Effector memory CD4-positive, alpha-beta T cell (primary cell): ENCODE results near the gene PDZRN4.

Experiments
- DNase-seq, 3 donors: peaks; one replicate each; pipeline ENCODE4 v3.0.0-alpha.2; 2020
- H3K27ac ChIP-seq: 2 replicates; pipeline ENCODE4 v1.7.0; 2013; ENCODE audit warnings: mild to moderate bottlenecking, low read length, moderate library complexity; ENCODE audit not compliant: insufficient read depth, poor library complexity, severe bottlenecking
- H3K27me3 ChIP-seq: replicated peaks from 2 replicates; pipeline ENCODE4 v1.7.0; 2013; ENCODE audit warnings: mild to moderate bottlenecking, low read length; ENCODE audit not compliant: insufficient read depth, control insufficient read depth, poor library complexity, severe bottlenecking
- H3K36me3 ChIP-seq: 2 replicates; pipeline ENCODE4 v1.7.0; 2013; ENCODE audit warnings: mild to moderate bottlenecking, low read length, moderate library complexity; ENCODE audit not compliant: control insufficient read depth, insufficient read depth
- H3K4me1 ChIP-seq: 2 replicates; pipeline ENCODE4 v1.7.0; 2013; ENCODE audit warnings: low read length, mild to moderate bottlenecking; ENCODE audit not compliant: control insufficient read depth, insufficient read depth, poor library complexity, severe bottlenecking
- H3K4me3 ChIP-seq: 2 replicates; pipeline ENCODE4 v1.7.0; 2013; ENCODE audit warnings: low read length, low read depth, mild to moderate bottlenecking; ENCODE audit not compliant: insufficient read depth, poor library complexity, severe bottlenecking
- H3K9me3 ChIP-seq: 2 replicates; pipeline ENCODE4 v1.7.0; 2013; ENCODE audit warnings: mild to moderate bottlenecking, low read length, moderate library complexity; ENCODE audit not compliant: control insufficient read depth

Gene PDZRN4

DNA sequence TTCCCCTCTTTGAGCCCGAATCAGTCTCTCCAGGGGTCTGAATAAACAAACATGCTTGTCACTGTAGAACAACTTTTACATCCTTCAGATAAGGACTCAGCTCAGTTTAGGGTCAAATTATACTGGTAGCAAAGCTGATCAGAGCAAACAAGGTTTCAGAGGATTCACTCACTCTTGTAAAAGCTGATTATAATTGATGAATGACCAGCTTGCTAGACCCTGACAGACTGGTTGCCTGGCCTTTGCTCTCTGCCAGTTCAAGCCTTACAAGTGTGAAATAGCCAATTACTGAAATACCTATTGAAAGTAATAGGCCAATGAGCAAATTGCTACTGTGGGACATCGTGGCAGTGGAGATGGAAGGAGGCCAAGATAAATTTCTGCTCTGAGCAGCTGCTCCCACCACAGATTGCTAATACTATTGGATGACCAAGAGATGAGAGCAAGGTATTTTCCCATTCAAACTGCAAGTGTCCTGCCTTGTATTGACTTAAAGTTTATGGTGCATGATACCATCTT, 177.6 kb downstream of the PDZRN4 start:
- Histone ChIP-seq H3K36me3 (no peaks in the 10 kb centered on the region), H3K27me3 (no peaks in the 10 kb centered on the region), H3K27ac (no peak overlapping the region), H3K4me1 (no peaks in the 10 kb centered on the region), H3K4me3 (no peak overlapping the region), H3K9me3 (no peaks in the 10 kb centered on the region)
- no peak for DNase-seq

DNA sequence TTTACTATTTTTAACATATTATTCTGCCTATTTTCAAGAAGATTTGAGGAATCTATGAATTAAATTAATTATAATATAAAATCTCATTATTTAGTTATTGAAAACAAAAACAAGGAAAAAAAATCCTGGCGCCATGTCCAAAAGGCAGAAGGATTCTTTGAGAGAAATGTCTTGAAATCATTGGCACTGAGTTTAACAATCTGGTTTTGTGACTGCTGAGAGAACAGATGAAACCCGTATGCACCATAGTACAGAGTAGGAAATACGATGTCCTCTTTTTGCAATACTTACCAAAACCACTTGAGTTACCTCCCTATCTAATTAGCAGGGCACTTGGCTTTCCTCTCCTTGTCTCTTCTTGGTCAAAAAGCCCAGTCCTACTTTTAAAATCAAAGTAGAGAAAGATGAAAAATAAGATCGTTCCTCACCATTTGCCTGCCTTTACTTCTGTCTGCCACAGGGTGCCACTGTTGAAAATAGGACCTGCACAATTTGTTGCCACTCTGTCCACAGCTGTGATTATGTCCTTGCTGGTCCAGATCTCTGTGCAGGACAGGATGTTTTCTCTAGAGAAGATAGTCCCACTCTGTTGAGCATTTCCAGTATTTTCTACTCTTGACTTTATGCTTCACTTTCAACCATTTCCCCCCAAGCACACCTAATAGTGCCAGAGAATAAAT, 179.7 kb downstream of the PDZRN4 start:
- Histone ChIP-seq H3K4me1 (no peaks in the 10 kb centered on the region), H3K9me3 (no peaks in the 10 kb centered on the region), H3K4me3 (no peak overlapping the region), H3K27ac (no peak overlapping the region), H3K36me3 (no peaks in the 10 kb centered on the region), H3K27me3 (no peaks in the 10 kb centered on the region)
- no peak for DNase-seq

DNA sequence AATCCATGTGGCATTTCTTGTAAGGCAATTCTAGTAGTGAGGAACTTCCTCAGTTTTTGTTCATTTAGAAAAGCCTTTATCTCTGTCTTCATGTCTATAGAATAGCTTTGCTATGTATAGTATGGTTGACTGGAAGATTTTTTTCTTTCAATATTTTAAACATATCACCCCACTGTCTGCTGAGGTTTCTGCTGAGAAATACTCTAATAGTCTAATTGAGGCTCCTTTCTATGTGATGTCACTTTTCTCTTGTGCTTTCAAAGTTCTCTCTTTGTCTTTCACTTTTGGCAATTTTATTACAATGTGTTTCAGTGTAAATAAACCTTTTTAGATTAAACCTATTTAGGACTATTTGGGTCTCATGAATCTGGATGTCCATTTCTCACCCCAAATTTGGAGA, 192.8 kb downstream of the PDZRN4 start:
- Histone ChIP-seq H3K27ac (no peak overlapping the region), H3K4me1 (no peaks in the 10 kb centered on the region), H3K4me3 (no peak overlapping the region), H3K36me3 (no peaks in the 10 kb centered on the region), H3K9me3 (no peaks in the 10 kb centered on the region), H3K27me3 (no peaks in the 10 kb centered on the region)
- no peak for DNase-seq

DNA sequence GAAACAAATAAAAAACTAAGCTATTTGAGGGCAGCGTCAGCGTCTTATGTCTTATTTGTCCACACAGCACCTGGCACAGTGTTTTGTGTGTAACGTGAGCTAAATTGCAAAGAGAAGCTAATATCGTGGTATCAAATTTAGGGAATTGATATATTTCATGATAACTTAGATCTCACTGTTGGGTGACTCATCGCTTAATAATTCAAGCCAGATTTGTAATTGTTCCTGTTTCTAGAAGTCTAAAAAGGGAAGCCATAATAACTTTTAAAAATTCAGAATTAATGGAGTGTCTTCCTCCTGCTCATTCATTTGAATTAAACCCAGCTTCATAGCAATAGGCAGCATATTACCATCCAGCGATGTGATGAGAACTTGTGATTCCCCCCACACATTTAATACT, 214.7 kb downstream of the PDZRN4 start:
- H3K27me3 ChIP-seq: no peaks in the 10 kb centered on the region
- no peak overlapping the region for H3K27ac ChIP-seq
- H3K4me1 ChIP-seq: no peaks in the 10 kb centered on the region
- no peak overlapping the region for H3K4me3 ChIP-seq
- DNase-seq: no peak
- H3K36me3 ChIP-seq: no peaks in the 10 kb centered on the region
- H3K9me3 ChIP-seq: no peaks in the 10 kb centered on the region

DNA sequence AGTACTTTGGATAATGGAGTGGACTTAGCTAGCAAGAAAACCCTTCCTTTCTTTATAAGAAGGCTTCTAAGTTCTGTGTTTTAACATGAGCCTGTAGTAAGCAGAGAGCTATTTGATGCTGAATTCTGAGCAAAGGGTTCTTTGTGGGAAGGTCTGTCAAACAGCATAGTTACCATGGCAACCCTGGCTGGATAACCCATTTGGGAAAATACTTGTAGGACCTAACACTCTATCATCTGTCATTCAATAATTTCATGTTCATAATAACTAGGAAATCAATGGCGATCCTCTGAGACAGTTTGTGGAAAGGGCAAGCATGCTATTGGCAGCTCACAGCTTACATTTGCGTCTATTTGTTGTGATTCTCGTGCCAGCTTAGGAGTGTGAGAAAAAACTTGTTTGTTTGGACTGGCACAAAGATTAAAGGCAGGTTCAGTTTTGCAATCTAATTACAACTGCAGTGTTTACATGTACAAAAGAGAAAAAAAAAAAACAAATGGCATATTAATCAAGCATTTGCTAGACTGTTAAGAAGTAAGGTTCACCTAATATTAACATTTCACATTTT, 219.2 kb downstream of the PDZRN4 start:
- no peaks in the 10 kb centered on the region for H3K4me1 ChIP-seq

DNA sequence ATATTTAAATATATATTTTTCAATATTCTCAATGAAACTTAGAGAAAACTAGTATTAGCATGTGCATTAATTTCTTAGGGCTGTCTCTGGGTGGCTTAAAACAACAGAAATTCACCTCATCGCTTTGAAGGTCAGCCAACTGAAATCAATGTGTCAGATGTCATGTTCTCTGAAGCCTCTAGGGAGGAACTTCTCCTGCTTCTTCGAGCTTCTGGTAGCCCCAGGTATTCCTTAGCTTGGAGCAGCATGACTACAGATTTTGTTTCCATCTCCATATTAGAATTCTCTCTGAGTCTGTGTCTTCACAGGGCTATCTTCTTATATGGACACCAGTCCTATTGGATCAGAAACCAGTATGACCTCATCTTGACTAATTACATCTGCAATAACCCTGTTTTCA, 221.5 kb downstream of the PDZRN4 start:
- H3K27me3 ChIP-seq: no peaks in the 10 kb centered on the region
- no peak overlapping the region for H3K4me3 ChIP-seq
- H3K36me3 ChIP-seq: no peaks in the 10 kb centered on the region
- no peaks in the 10 kb centered on the region for H3K9me3 ChIP-seq
- no peaks in the 10 kb centered on the region for H3K4me1 ChIP-seq
- H3K27ac ChIP-seq: no peak overlapping the region
- no peak for DNase-seq

More for the DNA sequence above, 219.2 kb downstream of the PDZRN4 start:
- H3K36me3 ChIP-seq: no peaks in the 10 kb centered on the region
- no peak overlapping the region for H3K27ac ChIP-seq
- H3K4me3 ChIP-seq: no peak overlapping the region
- H3K9me3 ChIP-seq: no peaks in the 10 kb centered on the region
- no peaks in the 10 kb centered on the region for H3K27me3 ChIP-seq
- DNase-seq: no peak

DNA sequence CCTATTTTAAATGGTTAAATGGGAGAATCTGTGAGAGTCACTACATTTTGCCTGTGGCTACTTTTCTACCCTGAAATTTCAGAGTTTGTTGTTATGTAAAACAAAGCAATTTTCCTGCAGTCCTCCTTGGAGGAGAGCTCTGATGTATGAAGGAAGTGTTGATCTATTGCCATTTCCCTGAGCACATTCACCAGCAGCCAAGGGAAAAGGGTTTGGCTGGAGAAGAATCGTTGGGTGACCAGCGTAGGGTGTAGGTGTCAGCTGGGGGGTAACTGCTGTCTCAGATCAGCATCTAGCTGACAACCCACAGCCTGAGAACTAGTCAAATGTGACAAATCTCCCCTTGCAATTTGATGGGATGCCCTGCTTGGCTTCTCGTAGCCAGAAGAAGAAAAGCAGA, 230.5 kb downstream of the PDZRN4 start:
- Histone ChIP-seq H3K4me3 (no peak overlapping the region), H3K4me1 (no peaks in the 10 kb centered on the region), H3K9me3 (no peaks in the 10 kb centered on the region), H3K36me3 (no peaks in the 10 kb centered on the region), H3K27me3 (no peaks in the 10 kb centered on the region), H3K27ac (no peak overlapping the region)
- DNase-seq: no peak

DNA sequence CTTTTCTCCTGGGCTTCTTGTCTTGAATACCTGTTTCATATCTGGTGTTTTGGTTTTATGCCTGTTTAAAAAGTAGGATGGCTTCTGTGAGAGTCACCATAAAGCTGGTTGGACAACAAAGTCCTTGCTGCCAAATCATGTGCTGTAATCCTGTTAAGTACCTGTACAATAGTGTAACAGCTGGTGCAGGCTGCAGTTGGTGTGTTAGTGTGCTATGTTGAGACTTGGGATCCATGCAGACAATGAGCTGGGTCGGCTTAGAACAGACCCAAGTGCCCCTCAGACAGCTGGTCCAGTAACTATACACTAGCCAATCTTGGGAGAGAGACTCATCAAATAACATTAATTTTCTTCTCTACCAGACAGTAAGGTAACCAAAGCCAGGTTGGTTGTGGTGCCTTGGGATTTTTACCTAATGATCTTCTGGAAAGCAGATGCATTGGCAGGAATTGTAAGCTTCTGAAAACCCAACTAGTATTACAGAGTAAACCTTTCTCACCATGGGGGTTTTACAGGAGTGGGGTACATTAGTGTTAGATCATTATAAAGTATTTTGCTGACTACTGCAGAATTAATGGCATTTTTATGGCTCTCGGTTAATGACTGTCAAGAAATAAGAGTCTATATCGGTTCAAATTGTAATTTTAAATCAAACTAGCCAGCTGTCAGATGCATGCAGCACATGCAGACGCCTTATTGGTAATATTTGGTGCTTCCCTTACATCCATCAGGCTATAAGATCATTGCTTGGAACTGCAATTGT, 231.2 kb downstream of the PDZRN4 start:
- Histone ChIP-seq H3K27me3 (no peaks in the 10 kb centered on the region), H3K4me1 (no peaks in the 10 kb centered on the region), H3K4me3 (no peak overlapping the region), H3K9me3 (no peaks in the 10 kb centered on the region), H3K27ac (no peak overlapping the region), H3K36me3 (no peaks in the 10 kb centered on the region)
- DNase-seq: no peak

DNA sequence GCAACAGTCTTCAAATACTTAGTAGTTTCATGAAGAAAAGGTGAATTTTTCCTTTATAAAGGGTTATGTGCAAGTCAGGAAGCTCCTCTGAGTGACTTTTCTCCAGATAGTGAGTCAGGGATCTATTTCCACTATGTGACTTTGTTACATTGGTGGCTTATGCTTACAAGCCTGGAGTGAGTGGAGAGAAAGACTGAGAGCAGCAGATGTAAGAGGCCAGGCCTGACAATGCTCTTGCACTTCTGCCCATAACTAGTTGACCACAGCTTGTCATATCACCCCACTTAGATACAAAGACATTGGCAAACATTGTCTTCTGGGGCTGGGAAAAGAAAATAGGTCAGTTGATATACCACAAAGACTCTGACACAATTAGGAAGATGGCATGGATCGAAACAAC, 236.5 kb downstream of the PDZRN4 start:
- Histone ChIP-seq H3K27ac (no peak overlapping the region), H3K4me3 (no peak overlapping the region), H3K36me3 (no peaks in the 10 kb centered on the region), H3K27me3 (no peaks in the 10 kb centered on the region), H3K4me1 (no peaks in the 10 kb centered on the region), H3K9me3 (no peaks in the 10 kb centered on the region)
- no peak for DNase-seq

DNA sequence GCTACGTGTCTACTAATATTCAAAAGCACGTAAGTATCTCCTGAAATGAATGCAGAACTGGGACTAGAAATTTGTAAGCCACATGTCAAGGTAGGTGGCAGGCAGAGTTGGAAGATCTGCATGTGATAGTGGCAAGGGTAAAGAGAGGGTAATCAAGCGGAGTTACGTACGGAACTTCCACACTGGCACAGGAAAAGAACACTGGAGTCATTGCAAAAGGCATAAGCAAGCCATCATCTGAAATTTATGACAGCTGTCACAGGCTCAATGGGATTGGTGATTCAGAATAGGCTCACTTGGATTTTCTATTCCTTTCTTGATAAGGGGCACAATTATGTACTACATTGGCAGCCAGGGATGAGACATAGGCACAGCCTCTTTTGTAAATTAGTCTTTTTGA, 245.3 kb downstream of the PDZRN4 start:
- Histone ChIP-seq H3K4me3 (no peak overlapping the region), H3K4me1 (no peaks in the 10 kb centered on the region), H3K9me3 (no peaks in the 10 kb centered on the region), H3K36me3 (no peaks in the 10 kb centered on the region), H3K27me3 (no peaks in the 10 kb centered on the region), H3K27ac (no peak overlapping the region)
- DNase-seq: no peak
